HepG2 (cell line): ENCODE data around the gene MEMO1. TPM values are rescaled to one million over a fixed set of nuclear protein-coding genes. Genes with fewer than 3 reads are reported as not detected.
A peak's percentile ranks its signal among the peaks of the same experiment; 100 is the strongest.

Experiments used
- CC2D1A ChIP-seq: sonication (generic); formaldehyde crosslinking; IDR thresholded peaks from 2 replicates; pipeline ENCODE4 v1.8.1; 2023; ENCODE audit warnings: mild to moderate bottlenecking, missing genetic modification reagents
- ETV5 ChIP-seq: IDR thresholded peaks from 2 replicates; pipeline ENCODE4 v1.6.1; 2018; ENCODE audit warnings: missing biosample characterization, missing genetic modification reagents, inconsistent platforms, borderline replicate concordance
- HES4 ChIP-seq: sonication (generic); formaldehyde crosslinking; IDR thresholded peaks from 2 replicates; pipeline ENCODE4 v1.9.0; 2021; ENCODE audit warnings: mild to moderate bottlenecking, missing genetic modification reagents, borderline replicate concordance
- NAIF1 ChIP-seq: sonication (generic); formaldehyde crosslinking; IDR thresholded peaks from 2 replicates; pipeline ENCODE4 v1.5.0; 2020; ENCODE audit warnings: mild to moderate bottlenecking, missing genetic modification reagents, borderline replicate concordance
- PITX1 ChIP-seq: sonication (generic); formaldehyde crosslinking; IDR thresholded peaks from 2 replicates; pipeline ENCODE4 v1.5.1; 2020; ENCODE audit warnings: mild to moderate bottlenecking, missing genetic modification reagents
- SMARCC2 ChIP-seq: fragments of 450-650 bp; IDR thresholded peaks from 2 replicates; pipeline ENCODE4 v1.6.1; 2017; ENCODE audit warnings: antibody characterized with exemption, mild to moderate bottlenecking
- SMYD3 ChIP-seq: sonication (generic); formaldehyde crosslinking; IDR thresholded peaks from 2 replicates; pipeline ENCODE4 v1.8.1; 2023; ENCODE audit warnings: mild to moderate bottlenecking, missing genetic modification reagents
- SOX6 ChIP-seq, 2 experiments: fragments of 450-650 bp in 1 of 2; sonication (generic) in 1 of 2; formaldehyde crosslinking in 1 of 2; IDR thresholded peaks; 2 replicates each; pipeline versions ENCODE4 v1.4.0 to v1.6.1; 2017 to 2020; ENCODE audit warnings: antibody characterized with exemption in 1 of 2, mild to moderate bottlenecking in 1 of 2, missing genetic modification reagents in 1 of 2
- STAG1 ChIP-seq: sonication (generic); formaldehyde crosslinking; IDR thresholded peaks from 2 replicates; pipeline ENCODE4 v1.4.0; 2020; ENCODE audit warnings: missing genetic modification reagents
- ZNF124 ChIP-seq: sonication (generic); formaldehyde crosslinking; IDR thresholded peaks from 2 replicates; pipeline ENCODE4 v1.4.0; 2020; ENCODE audit warnings: missing genetic modification reagents
- ZNF34 ChIP-seq: sonication (generic); formaldehyde crosslinking; IDR thresholded peaks from 2 replicates; pipeline ENCODE4 v1.4.0; 2020; ENCODE audit warnings: mild to moderate bottlenecking, missing genetic modification reagents, borderline replicate concordance
- ZNF557 ChIP-seq: sonication (generic); formaldehyde crosslinking; IDR thresholded peaks from 2 replicates; pipeline ENCODE4 v1.4.0; 2020; ENCODE audit warnings: missing genetic modification reagents
- ZNF879 ChIP-seq: sonication (generic); formaldehyde crosslinking; IDR thresholded peaks from 2 replicates; pipeline ENCODE4 v1.8.1; 2023; ENCODE audit warnings: missing genetic modification reagents
- ZNF883 ChIP-seq: sonication (generic); formaldehyde crosslinking; IDR thresholded peaks from 2 replicates; pipeline ENCODE4 v1.5.1; 2020; ENCODE audit warnings: mild to moderate bottlenecking, missing genetic modification reagents; ENCODE audit errors: not compliant biosample characterization
- ZSCAN30 ChIP-seq: sonication (generic); formaldehyde crosslinking; IDR thresholded peaks from 2 replicates; pipeline ENCODE4 v1.5.0; 2020; ENCODE audit warnings: mild to moderate bottlenecking, missing genetic modification reagents
- polyA plus RNA-seq, 8 experiments: library from polyadenylated mRNA; depleted of rRNA in 3 of 8; stranded (reverse) in 7 of 8; unstranded in 1 of 8; fragments of >200 nt; fragmentation: Illumina TruSeq in 4 of 8; extraction: Trizol in 4 of 8; gene quantifications; 2 replicates each; pipeline versions ENCODE4 v1.2.1 to v1.2.3, GENCODE V29; 2011 to 2016; ENCODE audit warnings: low read depth in 4 of 8, missing spikeins in 1 of 8, mixed read lengths in 1 of 8; ENCODE audit not compliant: insufficient read depth in 1 of 8
- total RNA-seq, 5 experiments: library from RNA; depleted of rRNA; stranded (reverse); fragments of >200 nt; fragmentation: Illumina TruSeq; extraction: Trizol; gene quantifications; 2 replicates each; pipeline ENCODE4 v1.2.3, GENCODE V29; 2016; ENCODE audit warnings: low read depth in 1 of 5
- TF ChIP-seq, protein P1 (sequence below): sonication (generic); formaldehyde crosslinking; IDR thresholded peaks from 2 replicates; pipeline ENCODE4 v1.9.0; 2021; ENCODE audit warnings: missing genetic modification reagents, borderline replicate concordance
- TF ChIP-seq, protein P2 (sequence below): sonication (generic); formaldehyde crosslinking; IDR thresholded peaks from 2 replicates; pipeline ENCODE4 v1.8.1; 2023; ENCODE audit warnings: mild to moderate bottlenecking, missing genetic modification reagents
- TF ChIP-seq, protein P3 (sequence below): sonication (generic); formaldehyde crosslinking; IDR thresholded peaks from 2 replicates; pipeline ENCODE4 v1.4.0; 2020; ENCODE audit warnings: missing genetic modification reagents, borderline replicate concordance
- TF ChIP-seq, protein P4 (sequence below): sonication (generic); formaldehyde crosslinking; IDR thresholded peaks from 2 replicates; pipeline ENCODE4 v1.4.0; 2020; ENCODE audit warnings: missing genetic modification reagents
- TF ChIP-seq, protein P5 (sequence below): sonication (generic); formaldehyde crosslinking; IDR thresholded peaks from 2 replicates; pipeline ENCODE4 v1.8.1; 2023; ENCODE audit warnings: missing genetic modification reagents, inconsistent platforms, borderline replicate concordance
- TF ChIP-seq, protein P6 (sequence below): sonication (generic); formaldehyde crosslinking; IDR thresholded peaks from 2 replicates; pipeline ENCODE4 v1.8.0; 2022; ENCODE audit warnings: mild to moderate bottlenecking, missing genetic modification reagents, moderate library complexity

MEMO1 gene
- total and polyA plus RNA-seq, 2 of the 13 experiments (the other 11 are each of a cell fraction or from before 2014, with no cell fraction given), result 69.8 to 81.6 TPM

DNA sequence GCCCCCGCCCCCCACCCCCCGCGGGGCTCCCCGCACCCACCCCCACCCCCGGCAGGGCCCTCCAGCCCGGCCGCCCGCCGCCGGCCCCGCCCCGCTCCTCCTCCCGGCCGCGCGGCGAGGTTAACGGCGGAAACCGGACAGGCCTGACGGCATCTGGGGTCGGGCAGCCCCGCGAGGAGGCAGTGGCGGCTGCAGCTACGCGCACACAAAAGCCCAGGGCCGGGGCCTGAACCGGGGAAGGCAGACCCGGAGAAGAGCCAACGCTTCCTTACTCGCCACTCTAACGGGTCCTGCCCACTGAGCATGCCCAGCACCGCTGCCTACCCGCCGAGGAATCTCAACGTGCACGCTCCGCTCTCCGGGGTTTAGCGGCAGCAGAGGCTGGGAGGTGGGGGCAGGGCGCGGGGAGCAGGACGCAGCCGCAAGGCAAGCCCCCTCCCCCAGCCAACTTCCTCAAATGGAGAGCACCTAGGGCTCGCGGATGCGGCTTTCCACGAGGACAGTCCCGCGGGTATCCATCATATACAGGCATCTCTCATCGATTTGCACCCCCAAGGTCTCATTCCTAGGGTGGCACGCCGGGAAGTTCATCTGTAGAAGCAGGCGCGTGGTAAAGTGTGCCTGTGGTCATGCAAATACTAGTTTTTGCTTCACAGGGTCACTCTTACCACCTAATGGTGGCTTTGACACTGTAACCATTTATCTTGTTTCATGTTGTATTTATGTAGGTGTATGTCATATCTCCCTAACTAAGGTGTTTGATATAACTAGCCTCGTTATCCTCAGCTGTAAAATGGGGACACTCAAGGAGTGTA, at the start of gene MEMO1 (continued):
- TF ChIP-seq, protein P1, sequence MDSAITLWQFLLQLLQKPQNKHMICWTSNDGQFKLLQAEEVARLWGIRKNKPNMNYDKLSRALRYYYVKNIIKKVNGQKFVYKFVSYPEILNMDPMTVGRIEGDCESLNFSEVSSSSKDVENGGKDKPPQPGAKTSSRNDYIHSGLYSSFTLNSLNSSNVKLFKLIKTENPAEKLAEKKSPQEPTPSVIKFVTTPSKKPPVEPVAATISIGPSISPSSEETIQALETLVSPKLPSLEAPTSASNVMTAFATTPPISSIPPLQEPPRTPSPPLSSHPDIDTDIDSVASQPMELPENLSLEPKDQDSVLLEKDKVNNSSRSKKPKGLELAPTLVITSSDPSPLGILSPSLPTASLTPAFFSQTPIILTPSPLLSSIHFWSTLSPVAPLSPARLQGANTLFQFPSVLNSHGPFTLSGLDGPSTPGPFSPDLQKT (CRISPR knock-in tag), result peak; percentile 79; the same call in 1 of the 2 replicates
- TF ChIP-seq CC2D1A (no peak), STAG1 (peak; percentile 45), PITX1 (CRISPR knock-in tag) (peak; percentile 95), ZNF879 (CRISPR knock-in tag) (no peak), ZSCAN30 (CRISPR knock-in tag) (peak; percentile 71; the same call in 1 of the 2 replicates), ZNF557 (CRISPR knock-in tag) (peak; percentile 95), SOX6 (IDR thresholded peaks at IDR 0.05) (no peak), SOX6 (CRISPR knock-in tag; IDR thresholded peaks at IDR 0.05) (peak; percentile 88), SMARCC2 (no peak), NAIF1 (CRISPR knock-in tag) (peak; percentile 90), SMYD3 (CRISPR knock-in tag) (peak; percentile 69; the same call in 1 of the 2 replicates), ZNF34 (CRISPR knock-in tag) (peak; percentile 46; the same call in 1 of the 2 replicates), ZNF124 (CRISPR knock-in tag) (peak; percentile 94; the same call in 1 of the 2 replicates), ZNF883 (CRISPR knock-in tag) (peak; percentile 92), ETV5 (CRISPR knock-in tag) (peak; percentile 71; the same call in 1 of the 2 replicates), HES4 (CRISPR knock-in tag) (peak; percentile 85; the same call in 1 of the 2 replicates)
- TF ChIP-seq, protein P2, sequence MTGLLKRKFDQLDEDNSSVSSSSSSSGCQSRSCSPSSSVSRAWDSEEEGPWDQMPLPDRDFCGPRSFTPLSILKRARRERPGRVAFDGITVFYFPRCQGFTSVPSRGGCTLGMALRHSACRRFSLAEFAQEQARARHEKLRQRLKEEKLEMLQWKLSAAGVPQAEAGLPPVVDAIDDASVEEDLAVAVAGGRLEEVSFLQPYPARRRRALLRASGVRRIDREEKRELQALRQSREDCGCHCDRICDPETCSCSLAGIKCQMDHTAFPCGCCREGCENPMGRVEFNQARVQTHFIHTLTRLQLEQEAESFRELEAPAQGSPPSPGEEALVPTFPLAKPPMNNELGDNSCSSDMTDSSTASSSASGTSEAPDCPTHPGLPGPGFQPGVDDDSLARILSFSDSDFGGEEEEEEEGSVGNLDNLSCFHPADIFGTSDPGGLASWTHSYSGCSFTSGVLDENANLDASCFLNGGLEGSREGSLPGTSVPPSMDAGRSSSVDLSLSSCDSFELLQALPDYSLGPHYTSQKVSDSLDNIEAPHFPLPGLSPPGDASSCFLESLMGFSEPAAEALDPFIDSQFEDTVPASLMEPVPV (CRISPR knock-in tag), result peak; percentile 97
- TF ChIP-seq, protein P3, sequence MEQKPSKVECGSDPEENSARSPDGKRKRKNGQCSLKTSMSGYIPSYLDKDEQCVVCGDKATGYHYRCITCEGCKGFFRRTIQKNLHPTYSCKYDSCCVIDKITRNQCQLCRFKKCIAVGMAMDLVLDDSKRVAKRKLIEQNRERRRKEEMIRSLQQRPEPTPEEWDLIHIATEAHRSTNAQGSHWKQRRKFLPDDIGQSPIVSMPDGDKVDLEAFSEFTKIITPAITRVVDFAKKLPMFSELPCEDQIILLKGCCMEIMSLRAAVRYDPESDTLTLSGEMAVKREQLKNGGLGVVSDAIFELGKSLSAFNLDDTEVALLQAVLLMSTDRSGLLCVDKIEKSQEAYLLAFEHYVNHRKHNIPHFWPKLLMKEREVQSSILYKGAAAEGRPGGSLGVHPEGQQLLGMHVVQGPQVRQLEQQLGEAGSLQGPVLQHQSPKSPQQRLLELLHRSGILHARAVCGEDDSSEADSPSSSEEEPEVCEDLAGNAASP (CRISPR knock-in tag), result peak; percentile 85; the same call in 1 of the 2 replicates
- TF ChIP-seq, protein P4, sequence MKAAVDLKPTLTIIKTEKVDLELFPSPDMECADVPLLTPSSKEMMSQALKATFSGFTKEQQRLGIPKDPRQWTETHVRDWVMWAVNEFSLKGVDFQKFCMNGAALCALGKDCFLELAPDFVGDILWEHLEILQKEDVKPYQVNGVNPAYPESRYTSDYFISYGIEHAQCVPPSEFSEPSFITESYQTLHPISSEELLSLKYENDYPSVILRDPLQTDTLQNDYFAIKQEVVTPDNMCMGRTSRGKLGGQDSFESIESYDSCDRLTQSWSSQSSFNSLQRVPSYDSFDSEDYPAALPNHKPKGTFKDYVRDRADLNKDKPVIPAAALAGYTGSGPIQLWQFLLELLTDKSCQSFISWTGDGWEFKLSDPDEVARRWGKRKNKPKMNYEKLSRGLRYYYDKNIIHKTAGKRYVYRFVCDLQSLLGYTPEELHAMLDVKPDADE (CRISPR knock-in tag), result 0 out of 2 replicates have a peak, but pooled peaks have one; percentile 79
- TF ChIP-seq, protein P5, sequence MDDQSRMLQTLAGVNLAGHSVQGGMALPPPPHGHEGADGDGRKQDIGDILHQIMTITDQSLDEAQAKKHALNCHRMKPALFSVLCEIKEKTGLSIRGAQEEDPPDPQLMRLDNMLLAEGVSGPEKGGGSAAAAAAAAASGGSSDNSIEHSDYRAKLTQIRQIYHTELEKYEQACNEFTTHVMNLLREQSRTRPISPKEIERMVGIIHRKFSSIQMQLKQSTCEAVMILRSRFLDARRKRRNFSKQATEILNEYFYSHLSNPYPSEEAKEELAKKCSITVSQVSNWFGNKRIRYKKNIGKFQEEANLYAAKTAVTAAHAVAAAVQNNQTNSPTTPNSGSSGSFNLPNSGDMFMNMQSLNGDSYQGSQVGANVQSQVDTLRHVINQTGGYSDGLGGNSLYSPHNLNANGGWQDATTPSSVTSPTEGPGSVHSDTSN (CRISPR knock-in tag), result no peak
- TF ChIP-seq, protein P6, sequence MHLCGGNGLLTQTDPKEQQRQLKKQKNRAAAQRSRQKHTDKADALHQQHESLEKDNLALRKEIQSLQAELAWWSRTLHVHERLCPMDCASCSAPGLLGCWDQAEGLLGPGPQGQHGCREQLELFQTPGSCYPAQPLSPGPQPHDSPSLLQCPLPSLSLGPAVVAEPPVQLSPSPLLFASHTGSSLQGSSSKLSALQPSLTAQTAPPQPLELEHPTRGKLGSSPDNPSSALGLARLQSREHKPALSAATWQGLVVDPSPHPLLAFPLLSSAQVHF (CRISPR knock-in tag), result peak; percentile 94
